Vagina (tissue), 2 donors: ENCODE measurements around the gene YIPF6.

Experiments
- CTCF ChIP-seq, 3 experiments: fragments of 450-650 bp in 2 of 3; fragments of 200-600 bp in 1 of 3; sonication (generic) in 1 of 3; IDR thresholded peaks; one replicate each; pipeline ENCODE4 v1.5.1; 2017 to 2019; ENCODE audit warnings: antibody characterized with exemption in 3 of 3, mild to moderate bottlenecking in 2 of 3, moderate library complexity in 2 of 3
- POLR2A ChIP-seq, 2 donors: fragments of 450-650 bp; IDR thresholded peaks; one replicate each; pipeline ENCODE4 v1.6.1; 2017; ENCODE audit warnings: antibody characterized with exemption in 2 of 2, mild to moderate bottlenecking in 2 of 2, moderate library complexity in 2 of 2
- POLR2AphosphoS5 ChIP-seq, 2 donors: sonication (generic); formaldehyde crosslinking; IDR thresholded peaks; one replicate each; pipeline ENCODE4 v1.9.0; 2017; ENCODE audit warnings: antibody characterized with exemption in 2 of 2, mild to moderate bottlenecking in 2 of 2, low read depth in 1 of 2; ENCODE audit not compliant: insufficient read depth in 1 of 2

GRCh38 chrX:68451720-68452119 lies 47.1 kb upstream of the YIPF6 start:
- TF ChIP-seq CTCF (IDR thresholded peaks at IDR 0.05) (no peak), POLR2A (IDR thresholded peaks at IDR 0.05) (no peak), POLR2AphosphoS5 (IDR thresholded peaks at IDR 0.05; ENCODE audit: insufficient read depth in 1 of 2, low read depth in 1 of 2) (no peak)
